Stimulated activated CD8-positive, alpha-beta memory T cell treated with anti-CD3 and anti-CD28 coated beads, Interleukin-7, amount 100 ng/mL, for 24 hours (primary cell): ENCODE measurements around the gene HOXD8.

Source experiments
- DNase-seq: peaks from one replicate; pipeline ENCODE4 v3.0.0-alpha.2; 2020; ENCODE audit warnings: low read depth

The HOXD8 gene

DNA sequence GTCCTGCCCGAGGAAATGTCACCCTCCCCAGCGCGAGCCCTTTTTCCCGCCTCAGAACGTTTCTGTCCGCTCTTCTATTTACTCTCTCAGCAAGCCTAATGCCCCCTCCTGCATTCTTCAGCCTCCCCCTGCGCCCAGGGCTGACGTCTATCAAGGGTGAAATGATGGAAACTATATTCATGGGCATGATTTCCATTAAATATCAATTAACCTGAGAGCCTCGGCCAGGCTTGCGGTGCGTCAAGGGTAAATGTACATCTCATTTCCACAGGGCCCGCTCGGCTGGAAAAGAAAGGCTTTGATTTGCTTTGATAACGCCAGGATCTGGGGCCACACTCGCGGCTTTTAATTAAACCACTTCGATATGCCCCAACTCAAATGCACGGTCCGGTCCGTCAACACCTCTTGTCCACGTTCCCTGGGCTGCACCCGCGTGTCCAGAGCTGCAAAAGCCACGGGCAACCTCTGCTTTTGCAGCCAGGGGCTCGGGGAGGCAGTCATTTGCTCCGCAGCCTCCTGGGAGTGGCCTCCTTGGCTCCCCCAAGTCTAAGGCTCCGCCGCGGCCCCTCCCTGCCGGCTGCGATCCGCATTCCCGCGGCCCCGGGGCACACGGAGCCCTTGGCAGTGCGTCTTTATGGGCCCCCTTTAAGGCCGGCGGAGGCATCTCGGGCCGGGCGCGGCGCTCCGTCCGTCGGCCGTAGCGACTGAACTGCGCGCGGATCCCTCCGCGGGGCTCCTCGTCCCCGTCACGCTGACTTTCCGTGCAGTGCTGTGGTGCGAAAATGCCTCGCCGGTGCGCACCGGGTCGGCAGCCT lies at the start of gene HOXD8:
Gene HOXD8, plus strand, starts transcription at position 724 of the 815 bp plus-strand sequence. CDS start 662 bp downstream, outside the sequence.
- DNase-seq, result no peak

GRCh38 chr2:176079831-176080539 lies 49.5 kb upstream of the HOXD8 start:
- DNase-seq, result no peak

GRCh38 chr2:176080540-176081375 lies 48.7 kb upstream of the HOXD8 start:
- no peak for DNase-seq

DNA sequence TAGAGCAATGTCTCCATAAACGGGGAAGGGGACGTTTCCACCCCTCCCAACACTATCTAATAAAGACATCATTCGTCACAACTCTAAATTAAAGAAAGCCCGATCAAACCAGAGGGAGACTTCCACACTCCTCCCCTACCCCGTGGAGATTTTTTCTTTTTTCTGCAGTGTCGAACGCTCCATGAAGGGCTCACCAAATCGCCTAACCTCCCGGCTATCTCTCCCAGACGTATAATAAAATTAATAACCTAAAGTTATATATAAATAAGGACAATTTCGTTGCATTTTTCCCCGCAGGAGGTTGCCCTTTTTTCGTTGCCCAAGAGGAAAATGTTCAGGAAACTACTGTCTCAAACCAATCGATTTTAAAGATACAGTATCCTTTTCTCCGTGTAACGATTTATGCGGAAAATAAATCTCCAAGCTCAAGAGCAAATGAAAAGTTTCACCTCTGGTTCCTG lies 48.1 kb upstream of the HOXD8 start:
- no peak for DNase-seq

GRCh38 chr2:176081837-176082524 lies 47.5 kb upstream of the HOXD8 start:
- DNase-seq, result no peak

DNA sequence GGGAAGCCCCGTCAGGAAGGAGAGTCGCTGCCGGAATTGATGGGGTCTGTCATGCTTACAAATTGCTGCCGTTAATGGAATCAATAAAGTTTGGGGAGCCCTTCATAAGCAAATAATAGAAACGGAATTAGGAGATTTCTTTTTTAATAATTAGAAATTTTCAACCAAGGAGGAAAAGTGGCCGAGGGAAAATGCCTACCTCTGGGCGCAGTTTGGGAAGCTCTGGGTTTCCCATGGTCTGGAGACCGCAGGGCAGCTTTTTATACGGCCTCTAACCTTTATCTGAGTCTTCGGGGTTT lies 47.0 kb upstream of the HOXD8 start:
- DNase-seq, result no peak

DNA sequence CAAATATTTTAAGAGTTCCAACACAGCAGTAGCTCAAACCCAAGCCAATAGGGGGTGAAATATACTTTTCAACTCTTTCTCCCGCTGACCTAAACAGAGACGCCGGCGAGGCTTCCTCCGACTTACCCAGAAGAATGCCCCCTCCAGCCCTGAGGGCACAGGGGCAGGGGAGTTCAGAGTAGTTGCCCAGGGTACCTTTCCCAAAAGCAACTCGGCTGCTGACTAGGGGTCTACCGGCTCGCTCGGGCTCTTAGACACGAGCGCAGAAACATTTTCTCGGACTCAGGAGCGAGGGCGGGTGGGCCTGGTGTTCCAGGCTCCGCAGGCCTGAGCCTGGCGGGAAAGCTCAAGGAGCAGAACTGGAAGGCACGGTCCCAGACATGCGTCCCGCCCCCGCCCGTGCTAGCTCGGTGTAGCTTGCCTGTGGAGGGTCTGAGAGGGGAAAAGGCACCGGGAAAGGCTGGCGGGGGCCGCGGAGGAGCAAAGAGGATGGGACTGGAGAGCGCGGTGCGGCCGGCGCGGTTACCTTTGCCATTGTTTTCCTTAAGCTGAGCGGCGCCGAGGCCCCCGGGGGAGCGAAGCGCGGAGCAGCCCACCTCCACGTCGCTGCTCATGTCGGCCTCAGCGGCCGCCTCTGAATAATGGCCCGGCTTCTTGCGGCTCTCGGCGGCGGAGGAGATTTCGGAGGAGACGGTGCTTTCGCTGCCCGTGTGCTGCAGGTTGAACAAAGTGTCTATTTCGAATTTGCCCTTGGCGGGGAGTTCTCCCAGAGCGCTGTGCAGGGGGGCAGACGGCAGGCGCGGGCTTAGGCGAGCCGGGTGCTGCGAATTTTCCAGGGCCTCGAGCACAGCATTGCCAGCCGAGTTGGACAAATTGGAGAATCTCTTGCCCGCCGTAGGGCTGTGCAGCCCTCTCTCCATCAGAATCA lies 46.4 kb upstream of the HOXD8 start:
- no peak for DNase-seq

GRCh38 chr2:176083796-176084261 lies 45.7 kb upstream of the HOXD8 start, which contains the start of gene EVX2:
Gene EVX2, minus strand, starts transcription at chr2:176083962. Its CDS starts 186 bp downstream, at chr2:176083776.
- no peak for DNase-seq

GRCh38 chr2:176084611-176085119 lies 44.8 kb upstream of the HOXD8 start:
- DNase-seq, result no peak

DNA sequence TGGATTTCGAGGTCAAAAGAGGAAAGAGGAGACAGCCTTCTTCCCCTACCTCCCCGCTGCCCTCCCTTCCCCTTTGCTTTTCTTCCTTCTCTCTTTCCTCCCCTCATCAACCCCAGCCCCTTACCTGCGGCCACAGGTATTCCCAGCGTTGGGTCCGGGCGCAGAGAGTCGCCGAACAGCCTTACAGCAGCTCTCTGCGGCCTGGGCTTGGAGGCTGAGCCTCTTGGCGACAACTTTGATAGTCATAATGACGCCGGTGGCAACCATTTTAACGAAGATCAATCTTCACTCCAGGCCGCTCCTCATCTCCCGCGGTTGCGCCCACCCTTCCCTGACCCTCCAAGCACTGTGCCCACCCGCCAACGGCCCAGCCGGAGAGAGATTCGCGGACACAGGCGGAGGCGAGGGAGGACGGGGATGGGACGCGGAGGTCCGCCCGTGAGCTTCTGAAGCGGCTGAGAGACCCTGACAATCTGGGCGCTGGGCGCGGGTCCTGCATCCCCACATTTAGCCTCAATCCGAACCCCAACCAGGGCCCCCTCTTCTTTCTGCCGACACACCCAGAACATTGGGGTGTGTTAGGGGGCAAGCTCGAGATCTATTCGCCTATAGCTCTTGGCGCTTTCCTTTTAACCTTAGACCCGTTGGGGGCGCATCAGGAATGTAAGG lies 44.3 kb upstream of the HOXD8 start:
- DNase-seq, result no peak

DNA sequence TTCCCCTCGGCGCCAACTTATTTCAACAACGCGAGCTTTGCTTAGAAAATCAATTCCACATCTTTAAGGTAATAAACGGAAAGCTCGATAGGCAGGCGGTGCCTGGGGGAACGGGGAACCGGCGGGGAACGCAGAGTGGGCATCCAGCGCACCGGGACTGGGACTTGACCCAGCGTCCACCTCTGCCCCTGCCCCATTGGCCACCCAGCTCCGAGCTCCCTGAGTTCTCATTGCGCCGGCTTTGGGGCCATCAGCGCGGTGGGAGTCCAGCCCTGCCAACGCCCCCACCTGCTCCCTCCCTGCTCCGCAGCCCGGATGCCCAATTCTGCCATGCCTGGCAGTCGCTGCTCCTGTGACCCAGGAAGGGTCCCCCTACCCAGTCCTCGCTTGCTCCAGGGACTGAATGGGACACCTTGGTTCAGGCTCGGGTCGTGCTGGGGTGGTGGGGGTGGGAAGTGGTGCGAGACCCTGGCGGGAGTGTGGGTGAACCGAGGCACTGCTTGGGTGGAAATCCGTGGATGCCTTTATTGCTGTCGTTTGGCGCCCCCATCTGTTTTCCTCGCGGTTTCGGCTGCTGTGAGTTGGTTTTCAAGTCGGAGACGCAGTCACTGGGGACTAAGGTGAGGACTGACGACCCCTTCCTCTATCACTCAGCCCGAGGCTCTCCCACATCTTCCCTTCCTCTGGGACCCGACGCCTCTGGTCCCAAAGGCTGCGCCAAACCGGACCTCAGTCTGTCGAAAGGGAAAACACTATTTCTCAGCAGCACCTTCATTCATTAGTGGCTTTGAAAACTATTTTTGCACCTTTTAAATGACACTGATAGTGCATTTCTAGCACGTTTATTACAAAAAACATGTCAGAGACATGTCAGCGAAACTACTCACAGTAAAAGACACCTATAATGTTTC lies 43.4 kb upstream of the HOXD8 start:
- no peak for DNase-seq

- no peak for DNase-seq
Measured at GRCh38 chr2:176087330-176088047, 42.0 kb upstream of the HOXD8 start.

- no peak for DNase-seq
Measured at GRCh38 chr2:176088048-176088936, 41.2 kb upstream of the HOXD8 start.

DNA sequence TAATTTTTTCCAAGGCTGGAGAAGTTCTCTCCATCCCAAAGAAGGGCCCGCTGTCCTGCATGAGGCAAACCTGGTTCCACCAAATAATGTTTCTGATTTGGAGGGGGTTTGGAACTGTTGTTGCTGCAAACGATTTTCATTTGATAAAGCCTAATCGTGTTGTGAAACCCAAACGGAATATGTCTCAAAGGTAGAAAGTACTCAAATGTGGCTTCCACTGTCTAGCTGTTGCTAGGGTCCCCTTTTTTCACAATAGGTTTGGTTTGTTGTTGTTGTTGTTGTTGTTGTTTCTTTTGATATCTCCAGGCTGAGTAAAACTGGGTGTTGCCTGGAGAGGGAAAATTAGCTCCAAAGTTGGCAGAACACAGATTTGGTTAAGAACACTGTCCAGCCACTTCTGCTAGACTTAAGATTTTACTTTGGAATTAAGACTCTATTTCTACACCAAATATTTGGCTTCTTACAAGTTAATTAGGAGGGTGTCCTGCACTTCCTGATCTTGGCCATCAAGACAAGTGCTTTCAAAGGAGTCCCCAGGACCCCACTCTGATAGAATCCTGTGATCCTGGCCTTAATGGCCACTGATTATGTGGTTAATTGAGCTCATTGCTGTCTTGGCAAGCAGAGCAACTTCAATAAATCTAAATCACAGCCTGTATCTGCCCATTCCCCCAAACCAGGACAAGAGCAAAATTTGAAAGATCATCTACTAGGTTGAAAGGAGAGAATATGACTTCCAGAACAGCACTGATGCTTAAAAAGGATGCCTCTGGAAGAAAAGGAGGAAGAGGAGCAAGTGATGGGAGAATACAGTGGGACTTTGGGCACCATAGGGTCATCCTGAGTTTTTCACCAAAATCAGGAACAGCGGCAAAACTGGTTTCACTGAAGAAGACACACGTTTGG lies 40.3 kb upstream of the HOXD8 start:
- no peak for DNase-seq

GRCh38 chr2:176089843-176090395 lies 39.6 kb upstream of the HOXD8 start:
- DNase-seq, result no peak

GRCh38 chr2:176090862-176091261 lies 38.6 kb upstream of the HOXD8 start:
- no peak for DNase-seq
